ENCODE results near the gene EHBP1.

The EHBP1 gene

DNA sequence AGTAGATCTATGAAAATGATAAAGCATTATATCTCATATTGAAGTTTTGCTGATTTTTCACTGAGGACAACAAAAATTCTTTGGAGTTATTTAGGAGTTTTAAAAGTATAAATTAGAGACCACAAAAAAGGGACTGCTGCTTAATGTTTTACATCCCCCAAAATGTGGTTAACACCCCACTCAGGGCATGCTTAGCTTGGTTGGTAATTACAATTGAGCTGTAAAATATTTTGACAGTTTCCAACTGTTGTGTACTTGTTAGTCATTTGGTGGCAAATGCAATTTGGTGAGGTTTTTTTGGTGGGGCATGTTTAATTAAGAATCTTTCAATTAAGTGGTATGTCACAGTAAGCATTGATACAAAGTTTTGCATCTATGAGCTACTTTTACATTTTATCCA, 207.8 kb downstream of the EHBP1 start:
- Histone ChIP-seq H3K9me3 (ENCODE audit: control insufficient read depth, low read length) (no peaks in the 10 kb centered on the region), H3K4me2 (ENCODE audit: low read length) (no peak overlapping the region), H2AFZ (no peak overlapping the region), H3K9ac (no peak overlapping the region), H3K4me3 (ENCODE audit: low read depth, low read length) (no peak overlapping the region), H3K36me3 (ENCODE audit: control insufficient read depth, insufficient read depth, low read length) (no peaks in the 10 kb centered on the region), H3K27me3 (ENCODE audit: control insufficient read depth, insufficient read depth, low read length) (no peaks in the 10 kb centered on the region), H3K27ac (no peak overlapping the region), H3K4me1 (no peaks in the 10 kb centered on the region), H3K79me2 (no peaks in the 10 kb centered on the region)
- TF ChIP-seq, protein P1, sequence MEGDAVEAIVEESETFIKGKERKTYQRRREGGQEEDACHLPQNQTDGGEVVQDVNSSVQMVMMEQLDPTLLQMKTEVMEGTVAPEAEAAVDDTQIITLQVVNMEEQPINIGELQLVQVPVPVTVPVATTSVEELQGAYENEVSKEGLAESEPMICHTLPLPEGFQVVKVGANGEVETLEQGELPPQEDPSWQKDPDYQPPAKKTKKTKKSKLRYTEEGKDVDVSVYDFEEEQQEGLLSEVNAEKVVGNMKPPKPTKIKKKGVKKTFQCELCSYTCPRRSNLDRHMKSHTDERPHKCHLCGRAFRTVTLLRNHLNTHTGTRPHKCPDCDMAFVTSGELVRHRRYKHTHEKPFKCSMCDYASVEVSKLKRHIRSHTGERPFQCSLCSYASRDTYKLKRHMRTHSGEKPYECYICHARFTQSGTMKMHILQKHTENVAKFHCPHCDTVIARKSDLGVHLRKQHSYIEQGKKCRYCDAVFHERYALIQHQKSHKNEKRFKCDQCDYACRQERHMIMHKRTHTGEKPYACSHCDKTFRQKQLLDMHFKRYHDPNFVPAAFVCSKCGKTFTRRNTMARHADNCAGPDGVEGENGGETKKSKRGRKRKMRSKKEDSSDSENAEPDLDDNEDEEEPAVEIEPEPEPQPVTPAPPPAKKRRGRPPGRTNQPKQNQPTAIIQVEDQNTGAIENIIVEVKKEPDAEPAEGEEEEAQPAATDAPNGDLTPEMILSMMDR (IDR thresholded peaks at IDR 0.05): no peak

DNA sequence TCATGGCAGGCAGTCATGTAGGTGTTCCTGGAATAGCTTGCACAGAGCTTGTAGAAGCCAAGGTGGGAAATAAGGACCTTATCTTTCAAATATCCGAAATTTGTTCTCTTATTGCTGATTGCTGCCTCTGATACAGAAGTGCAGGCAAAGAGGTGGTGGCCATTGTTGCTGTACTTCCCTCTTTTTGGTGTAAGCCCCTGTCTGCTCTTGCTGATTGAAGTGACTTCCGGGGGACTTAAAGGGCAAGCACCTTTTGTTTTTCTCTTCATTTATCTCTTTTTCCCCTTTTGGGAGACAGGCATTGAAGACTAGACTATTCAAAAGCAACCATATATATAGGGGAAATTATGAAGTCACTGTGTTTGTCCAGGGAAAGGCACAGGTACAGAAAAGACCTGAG, 213.5 kb downstream of the EHBP1 start:
- no peak overlapping the region for H3K9ac ChIP-seq
- no peaks in the 10 kb centered on the region for H3K27me3 ChIP-seq (ENCODE audit: control insufficient read depth, insufficient read depth, low read length)
- no peak overlapping the region for H3K4me2 ChIP-seq (ENCODE audit: low read length)
- no peaks in the 10 kb centered on the region for H3K36me3 ChIP-seq (ENCODE audit: control insufficient read depth, insufficient read depth, low read length)
- H2AFZ ChIP-seq: no peak overlapping the region
- H3K9me3 ChIP-seq (ENCODE audit: control insufficient read depth, low read length): no peaks in the 10 kb centered on the region
- H3K4me1 ChIP-seq: no peaks in the 10 kb centered on the region
- TF ChIP-seq, protein P1 (IDR thresholded peaks at IDR 0.05): no peak
- H3K4me3 ChIP-seq (ENCODE audit: low read depth, low read length): no peak overlapping the region
- H3K79me2 ChIP-seq: no peaks in the 10 kb centered on the region
- no peak overlapping the region for H3K27ac ChIP-seq

DNA sequence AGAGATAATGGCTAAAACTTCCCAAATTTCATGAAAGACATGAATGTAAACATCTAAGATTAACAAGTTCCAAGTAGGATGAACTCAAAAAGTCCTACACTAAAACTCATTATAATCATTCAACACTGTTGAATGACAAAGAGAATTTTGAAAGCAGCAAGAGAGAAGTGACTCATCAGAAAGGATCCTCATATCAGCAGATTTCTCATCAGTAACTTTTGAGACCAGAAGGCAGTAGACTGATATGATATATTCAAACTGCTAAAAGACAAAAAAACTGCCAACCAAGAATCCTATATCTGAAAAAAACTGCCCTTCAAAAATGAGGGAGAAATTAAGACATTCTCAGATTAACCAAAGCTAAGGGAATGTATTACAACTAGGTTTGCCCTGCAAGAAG, 214.6 kb downstream of the EHBP1 start:
- Histone ChIP-seq H3K9me3 (ENCODE audit: control insufficient read depth, low read length) (no peaks in the 10 kb centered on the region), H3K4me3 (ENCODE audit: low read depth, low read length) (no peak overlapping the region), H3K4me1 (no peaks in the 10 kb centered on the region), H3K9ac (no peak overlapping the region), H3K4me2 (ENCODE audit: low read length) (no peak overlapping the region), H2AFZ (no peak overlapping the region), H3K27me3 (ENCODE audit: control insufficient read depth, insufficient read depth, low read length) (no peaks in the 10 kb centered on the region), H3K27ac (no peak overlapping the region), H3K79me2 (no peaks in the 10 kb centered on the region), H3K36me3 (ENCODE audit: control insufficient read depth, insufficient read depth, low read length) (no peaks in the 10 kb centered on the region)
- TF ChIP-seq, protein P1 (IDR thresholded peaks at IDR 0.05): no peak

DNA sequence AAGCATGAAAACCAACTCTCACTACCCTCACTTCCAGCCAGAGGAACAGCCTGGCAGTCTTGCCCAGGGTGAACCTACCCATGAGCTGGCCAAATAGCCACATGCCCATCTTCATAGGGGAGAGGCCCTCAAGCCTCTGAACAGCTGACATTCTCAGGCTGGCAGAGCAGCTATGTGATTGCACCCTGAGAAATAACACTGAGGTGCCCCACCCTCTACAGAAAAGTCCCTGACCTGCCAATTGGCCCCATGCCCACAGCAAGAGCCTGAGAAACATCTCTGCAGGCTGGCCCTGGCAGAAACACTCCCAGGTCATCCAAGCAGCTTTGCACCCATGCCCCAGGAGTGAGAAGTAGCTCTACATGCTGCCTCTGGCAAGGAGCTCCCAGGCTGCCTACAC, 217.7 kb downstream of the EHBP1 start:
- no peak overlapping the region for H2AFZ ChIP-seq
- no peaks in the 10 kb centered on the region for H3K36me3 ChIP-seq (ENCODE audit: control insufficient read depth, insufficient read depth, low read length)
- H3K4me1 ChIP-seq: no peaks in the 10 kb centered on the region
- H3K79me2 ChIP-seq: no peaks in the 10 kb centered on the region
- TF ChIP-seq, protein P1 (IDR thresholded peaks at IDR 0.05): no peak
- H3K4me2 ChIP-seq (ENCODE audit: low read length): no peak overlapping the region
- H3K4me3 ChIP-seq (ENCODE audit: low read depth, low read length): no peak overlapping the region
- no peaks in the 10 kb centered on the region for H3K27me3 ChIP-seq (ENCODE audit: control insufficient read depth, insufficient read depth, low read length)
- H3K9me3 ChIP-seq (ENCODE audit: control insufficient read depth, low read length): no peaks in the 10 kb centered on the region
- no peak overlapping the region for H3K9ac ChIP-seq
- H3K27ac ChIP-seq: no peak overlapping the region

DNA sequence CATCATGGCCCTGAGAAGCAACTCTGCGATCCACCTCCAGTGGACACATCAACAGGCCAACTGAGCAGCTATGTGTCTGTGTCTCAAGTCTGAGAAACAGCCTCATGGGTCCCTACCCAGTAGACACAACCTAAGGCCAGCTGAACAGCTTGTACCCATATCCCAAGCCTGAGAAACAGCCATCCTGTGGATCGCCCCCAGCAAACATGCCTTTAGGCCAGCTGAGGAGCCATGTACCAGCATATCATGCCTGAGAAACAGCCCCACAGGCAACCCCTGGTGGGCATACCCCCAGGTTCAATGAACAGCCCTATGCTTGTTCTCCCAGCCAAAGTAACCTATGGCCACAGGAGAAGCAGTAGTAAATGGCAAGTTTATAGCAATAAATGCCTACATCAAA, 218.4 kb downstream of the EHBP1 start:
- no peaks in the 10 kb centered on the region for H3K27me3 ChIP-seq (ENCODE audit: control insufficient read depth, insufficient read depth, low read length)
- H3K9me3 ChIP-seq (ENCODE audit: control insufficient read depth, low read length): no peaks in the 10 kb centered on the region
- H3K9ac ChIP-seq: no peak overlapping the region
- no peak overlapping the region for H2AFZ ChIP-seq
- TF ChIP-seq, protein P1 (IDR thresholded peaks at IDR 0.05): no peak
- H3K79me2 ChIP-seq: no peaks in the 10 kb centered on the region
- no peak overlapping the region for H3K4me3 ChIP-seq (ENCODE audit: low read depth, low read length)
- H3K4me1 ChIP-seq: no peaks in the 10 kb centered on the region
- no peak overlapping the region for H3K4me2 ChIP-seq (ENCODE audit: low read length)
- H3K36me3 ChIP-seq (ENCODE audit: control insufficient read depth, insufficient read depth, low read length): no peaks in the 10 kb centered on the region
- no peak overlapping the region for H3K27ac ChIP-seq

Measured in parathyroid adenoma (tissue), 2 donors.